GM23338 (cell line): ENCODE measurements around the gene CD247. TPM values are rescaled to one million over a fixed set of nuclear protein-coding genes. Genes with fewer than 3 reads are reported as not detected.
A peak's percentile ranks its signal among the peaks of the same experiment; 100 is the strongest.

Experiments used
- ATAC-seq: fragments of 200-7000 bp; cut with Tn5 transposase; 3 replicates; pipeline ENCODE4 v1.9.1; 2020
- DNase-seq: peaks from one replicate; pipeline ENCODE4 v3.0.0-alpha.2; 2015; ENCODE audit warnings: low spot score
- H2AFZ ChIP-seq: fragments of 200-600 bp; sonication (generic); 2 replicates; pipeline ENCODE4 v1.8.0; 2016; ENCODE audit warnings: antibody characterized with exemption, mild to moderate bottlenecking, moderate library complexity
- H3F3A ChIP-seq: fragments of 200-600 bp; sonication (generic); replicated peaks from 2 replicates; pipeline ENCODE4 v1.8.0; 2017; ENCODE audit warnings: antibody characterized with exemption, mixed run types, low read depth
- H3K27ac ChIP-seq: fragments of 200-600 bp; sonication (generic); 2 replicates; pipeline ENCODE4 v1.6.1; 2016; ENCODE audit warnings: low read depth
- H3K27me3 ChIP-seq: fragments of 200-600 bp; sonication (generic); 2 replicates; pipeline ENCODE4 v1.8.0; 2016; ENCODE audit warnings: mild to moderate bottlenecking, mixed run types, moderate library complexity; ENCODE audit not compliant: insufficient read depth
- H3K36me3 ChIP-seq: fragments of 200-600 bp; sonication (generic); 2 replicates; pipeline ENCODE4 v1.8.0; 2016; ENCODE audit warnings: mild to moderate bottlenecking; ENCODE audit not compliant: insufficient read depth
- H3K4me1 ChIP-seq: fragments of 200-600 bp; sonication (generic); 2 replicates; pipeline ENCODE4 v1.8.0; 2016; ENCODE audit warnings: mild to moderate bottlenecking, moderate library complexity; ENCODE audit not compliant: insufficient read depth
- H3K4me2 ChIP-seq: fragments of 200-600 bp; sonication (generic); 2 replicates; pipeline ENCODE4 v1.7.1; 2017; ENCODE audit warnings: mixed run types
- H3K4me3 ChIP-seq: fragments of 200-600 bp; sonication (generic); 2 replicates; pipeline ENCODE4 v1.6.1; 2016; ENCODE audit warnings: mixed run types
- H3K79me2 ChIP-seq: fragments of 200-600 bp; sonication (generic); replicated peaks from 2 replicates; pipeline ENCODE4 v1.8.0; 2017; ENCODE audit warnings: mild to moderate bottlenecking; ENCODE audit not compliant: insufficient read depth
- H3K9me2 ChIP-seq: fragments of 200-600 bp; sonication (generic); 2 replicates; pipeline ENCODE4 v1.8.0; 2017; ENCODE audit not compliant: insufficient read depth
- H4K20me1 ChIP-seq: fragments of 200-600 bp; sonication (generic); replicated peaks from 2 replicates; pipeline ENCODE4 v1.8.0; 2017; ENCODE audit warnings: mild to moderate bottlenecking; ENCODE audit not compliant: insufficient read depth
- H3K27ac Mint-ChIP-seq: 2 replicates; pipeline ENCODE4 v1.8.0; 2020; ENCODE audit warnings: inconsistent platforms, mild to moderate bottlenecking, moderate library complexity, mixed read lengths
- H3K27me3 Mint-ChIP-seq: 3 replicates; pipeline ENCODE4 v1.8.0; 2022; ENCODE audit warnings: low read depth, mild to moderate bottlenecking, moderate library complexity, mixed read lengths, inconsistent platforms; ENCODE audit not compliant: insufficient read depth, poor library complexity
- H3K36me3 Mint-ChIP-seq: 3 replicates; pipeline ENCODE4 v1.8.0; 2021; ENCODE audit warnings: low read depth, mild to moderate bottlenecking, inconsistent platforms, moderate library complexity, mixed read lengths
- H3K4me1 Mint-ChIP-seq: 3 replicates; pipeline ENCODE4 v1.8.0; 2020; ENCODE audit warnings: mild to moderate bottlenecking, inconsistent platforms, mixed read lengths
- H3K4me3 Mint-ChIP-seq: 3 replicates; pipeline ENCODE4 v1.8.0; 2021; ENCODE audit warnings: moderate library complexity, mild to moderate bottlenecking, inconsistent platforms, mixed read lengths
- H3K9me3 Mint-ChIP-seq: 3 replicates; pipeline ENCODE4 v1.8.0; 2020; ENCODE audit warnings: moderate library complexity, mild to moderate bottlenecking, inconsistent platforms, mixed read lengths
- CREB1 ChIP-seq: fragments of 250-450 bp; sonication (Bioruptor Pico); IDR thresholded peaks from 2 replicates; pipeline ENCODE4 v1.5.0; 2020; ENCODE audit warnings: low read depth, mild to moderate bottlenecking, moderate library complexity
- EZH2 ChIP-seq: fragments of 200-600 bp; sonication (generic); IDR thresholded peaks from one replicate; pipeline ENCODE4 v1.8.0; 2017; ENCODE audit warnings: antibody characterized with exemption, mild to moderate bottlenecking, low read depth; ENCODE audit not compliant: unreplicated experiment
- EZH2phosphoT487 ChIP-seq: fragments of 200-600 bp; sonication (generic); IDR thresholded peaks from one replicate; pipeline ENCODE4 v1.8.1; 2018; ENCODE audit warnings: antibody characterized with exemption; ENCODE audit not compliant: unreplicated experiment
- JUNB ChIP-seq: IDR thresholded peaks from one replicate; pipeline ENCODE4 v1.6.1; 2016; ENCODE audit warnings: antibody characterized with exemption; ENCODE audit not compliant: unreplicated experiment
- NANOG ChIP-seq: IDR thresholded peaks from 2 replicates; pipeline ENCODE4 v1.6.1; 2016; ENCODE audit warnings: antibody characterized with exemption, borderline replicate concordance
- POLR2AphosphoS5 ChIP-seq: IDR thresholded peaks from 2 replicates; pipeline ENCODE4 v1.6.1; 2016; ENCODE audit warnings: antibody characterized with exemption, low read depth
- STAT1 ChIP-seq: IDR thresholded peaks from one replicate; pipeline ENCODE4 v1.6.1; 2016; ENCODE audit warnings: antibody characterized with exemption; ENCODE audit not compliant: unreplicated experiment
- ZNF114 ChIP-seq: fragments of 250-450 bp; sonication (Bioruptor Pico); IDR thresholded peaks from 2 replicates; pipeline ENCODE4 v1.5.0; 2020; ENCODE audit warnings: mild to moderate bottlenecking, moderate library complexity
- ZNF331 ChIP-seq: fragments of 250-450 bp; sonication (Bioruptor Pico); IDR thresholded peaks from 2 replicates; pipeline ENCODE4 v1.5.0; 2020; ENCODE audit warnings: low read depth, mild to moderate bottlenecking, moderate library complexity
- polyA plus RNA-seq: library from polyadenylated mRNA; unstranded; fragments of >200 nt; fragmentation: Nextera tagmentation; extraction: Ambion mirVana; gene quantifications from 2 replicates; pipeline ENCODE4 v1.2.1, GENCODE V29; 2016
- total RNA-seq: library from RNA; depleted of rRNA; stranded (reverse); fragments of >200 nt; shearing (Covaris generic); gene quantifications from 2 replicates; pipeline ENCODE4 v1.2.3, GENCODE V29; 2014
- TF ChIP-seq, protein P1 (sequence below): IDR thresholded peaks from 2 replicates; pipeline ENCODE4 v1.6.1; 2016; ENCODE audit warnings: antibody characterized with exemption
- TF ChIP-seq, protein P2 (sequence below), 2 experiments: fragments of 200-600 bp in 1 of 2; sonication (generic) in 1 of 2; conservative IDR thresholded peaks; 2 replicates each; pipeline versions ENCODE4 v1.5.1 to v1.6.1; 2016 to 2017; ENCODE audit warnings: antibody characterized with exemption in 2 of 2, low read depth in 2 of 2, mild to moderate bottlenecking in 2 of 2, moderate library complexity in 1 of 2
- TF ChIP-seq, protein P3 (sequence below): fragments of 250-450 bp; sonication (Bioruptor Pico); IDR thresholded peaks from 2 replicates; pipeline ENCODE4 v1.5.0; 2020; ENCODE audit warnings: mild to moderate bottlenecking, moderate library complexity

CD247 gene
- total and polyA plus RNA-seq, 2 experiments from 2014 or later = 1.2 to 1.4 TPM

DNA sequence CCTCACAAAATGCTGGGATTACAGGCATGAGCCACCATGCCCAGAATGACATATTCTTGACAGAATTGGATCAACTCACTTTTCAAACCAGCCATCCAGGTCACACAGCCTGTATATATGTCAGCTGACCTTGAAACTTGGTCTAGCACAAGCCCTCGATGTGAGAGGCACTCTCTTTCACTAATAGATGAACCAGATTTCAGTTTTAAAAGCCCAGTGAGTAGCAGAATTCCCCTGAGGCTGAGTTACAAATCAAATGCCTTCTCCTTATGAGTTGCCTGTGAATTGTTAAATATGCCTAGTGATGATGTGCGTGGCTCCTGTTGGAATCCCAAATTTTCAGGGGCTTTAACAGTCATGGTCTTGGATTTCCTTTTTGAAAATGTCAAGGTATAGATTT is 88.7 kb downstream of the CD247 start:
- ATAC-seq (no peak), DNase-seq (no peak)
- peaks cover 12% of the 10 kb centered on the region for H3K27me3 Mint-ChIP-seq
- Histone ChIP-seq H3K4me3 (no peak overlapping the region), H3K79me2 (no peaks in the 10 kb centered on the region), H3K4me2 (peak overlapping the region; percentile 5), H2AFZ (no peak overlapping the region), H3K27me3 (no peaks in the 10 kb centered on the region), H3F3A (peaks cover 9% of the 10 kb centered on the region; the same call in 1 of the 2 replicates), H3K4me1 (peaks cover 63% of the 10 kb centered on the region), H3K36me3 (no peaks in the 10 kb centered on the region), H3K9me2 (no peaks in the 10 kb centered on the region; the same call in 1 of the 2 replicates), H4K20me1 (no peaks in the 10 kb centered on the region), H3K27ac (0 out of 2 replicates have a peak overlapping the region, but pooled peaks have one; percentile 29)
- peaks cover 78% of the 10 kb centered on the region for H3K4me1 Mint-ChIP-seq
- H3K36me3 Mint-ChIP-seq = no peaks in the 10 kb centered on the region
- no peaks in the 10 kb centered on the region for H3K9me3 Mint-ChIP-seq
- TF ChIP-seq ZNF114 (CRISPR knock-in tag) = no peak
- TF ChIP-seq, protein P1, sequence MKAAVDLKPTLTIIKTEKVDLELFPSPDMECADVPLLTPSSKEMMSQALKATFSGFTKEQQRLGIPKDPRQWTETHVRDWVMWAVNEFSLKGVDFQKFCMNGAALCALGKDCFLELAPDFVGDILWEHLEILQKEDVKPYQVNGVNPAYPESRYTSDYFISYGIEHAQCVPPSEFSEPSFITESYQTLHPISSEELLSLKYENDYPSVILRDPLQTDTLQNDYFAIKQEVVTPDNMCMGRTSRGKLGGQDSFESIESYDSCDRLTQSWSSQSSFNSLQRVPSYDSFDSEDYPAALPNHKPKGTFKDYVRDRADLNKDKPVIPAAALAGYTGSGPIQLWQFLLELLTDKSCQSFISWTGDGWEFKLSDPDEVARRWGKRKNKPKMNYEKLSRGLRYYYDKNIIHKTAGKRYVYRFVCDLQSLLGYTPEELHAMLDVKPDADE = no peak
- no peak overlapping the region for H3K4me3 Mint-ChIP-seq
- H3K27ac Mint-ChIP-seq = peak overlapping the region; percentile 92

DNA sequence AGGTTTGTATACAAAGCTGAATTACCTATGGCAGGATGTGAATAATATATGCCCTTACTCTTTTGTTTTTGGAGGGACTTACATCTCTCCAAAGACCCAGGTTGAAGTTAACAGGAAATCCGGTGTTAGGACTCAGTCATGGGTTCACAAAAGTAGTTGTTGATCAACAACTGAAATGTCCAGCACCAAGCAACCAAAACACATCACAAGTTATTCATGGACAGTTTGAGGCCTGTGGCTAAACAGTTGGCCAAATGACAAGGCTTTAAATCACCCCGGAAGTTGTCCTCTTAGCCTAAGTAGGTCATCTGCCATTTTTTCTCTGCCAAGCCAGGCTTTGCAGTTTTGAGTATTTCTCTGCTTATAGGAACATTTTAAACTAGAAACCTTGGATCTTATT is 89.9 kb downstream of the CD247 start:
- no peaks in the 10 kb centered on the region for H4K20me1 ChIP-seq
- H3K27me3 ChIP-seq = no peaks in the 10 kb centered on the region
- peaks cover 9% of the 10 kb centered on the region; the same call in 1 of the 2 replicates for H3F3A ChIP-seq
- H3K4me1 ChIP-seq = peaks cover 73% of the 10 kb centered on the region
- no peak for DNase-seq
- H3K36me3 ChIP-seq = no peaks in the 10 kb centered on the region
- ATAC-seq = no peak
- no peak overlapping the region for H2AFZ ChIP-seq
- Mint-ChIP-seq H3K36me3 (no peaks in the 10 kb centered on the region), H3K27ac (peak overlapping the region; percentile 31; the same call in 1 of the 2 replicates), H3K9me3 (no peaks in the 10 kb centered on the region), H3K27me3 (peaks cover 16% of the 10 kb centered on the region), H3K4me1 (peaks cover 90% of the 10 kb centered on the region), H3K4me3 (no peak overlapping the region)
- no peaks in the 10 kb centered on the region for H3K79me2 ChIP-seq
- H3K27ac ChIP-seq = no peak overlapping the region
- 0 out of 2 replicates have a peak overlapping the region, but pooled peaks have one; percentile 29 for H3K4me2 ChIP-seq
- no peak overlapping the region for H3K4me3 ChIP-seq
- H3K9me2 ChIP-seq = no peaks in the 10 kb centered on the region
- no peak for TF ChIP-seq ZNF331 (CRISPR knock-in tag)
- TF ChIP-seq NANOG = no peak
- TF ChIP-seq CREB1 (CRISPR knock-in tag) = no peak
- no peak for TF ChIP-seq EZH2
- TF ChIP-seq EZH2phosphoT487 = no peak
- no peak for TF ChIP-seq POLR2AphosphoS5
- TF ChIP-seq STAT1 = no peak
- TF ChIP-seq, protein P1 = no peak
- TF ChIP-seq, protein P2, sequence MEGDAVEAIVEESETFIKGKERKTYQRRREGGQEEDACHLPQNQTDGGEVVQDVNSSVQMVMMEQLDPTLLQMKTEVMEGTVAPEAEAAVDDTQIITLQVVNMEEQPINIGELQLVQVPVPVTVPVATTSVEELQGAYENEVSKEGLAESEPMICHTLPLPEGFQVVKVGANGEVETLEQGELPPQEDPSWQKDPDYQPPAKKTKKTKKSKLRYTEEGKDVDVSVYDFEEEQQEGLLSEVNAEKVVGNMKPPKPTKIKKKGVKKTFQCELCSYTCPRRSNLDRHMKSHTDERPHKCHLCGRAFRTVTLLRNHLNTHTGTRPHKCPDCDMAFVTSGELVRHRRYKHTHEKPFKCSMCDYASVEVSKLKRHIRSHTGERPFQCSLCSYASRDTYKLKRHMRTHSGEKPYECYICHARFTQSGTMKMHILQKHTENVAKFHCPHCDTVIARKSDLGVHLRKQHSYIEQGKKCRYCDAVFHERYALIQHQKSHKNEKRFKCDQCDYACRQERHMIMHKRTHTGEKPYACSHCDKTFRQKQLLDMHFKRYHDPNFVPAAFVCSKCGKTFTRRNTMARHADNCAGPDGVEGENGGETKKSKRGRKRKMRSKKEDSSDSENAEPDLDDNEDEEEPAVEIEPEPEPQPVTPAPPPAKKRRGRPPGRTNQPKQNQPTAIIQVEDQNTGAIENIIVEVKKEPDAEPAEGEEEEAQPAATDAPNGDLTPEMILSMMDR (conservative IDR thresholded peaks at IDR 0.05; ENCODE audit: low read depth in 2 of 2) = no peak
- TF ChIP-seq ZNF114 (CRISPR knock-in tag) = no peak
- TF ChIP-seq, protein P3, sequence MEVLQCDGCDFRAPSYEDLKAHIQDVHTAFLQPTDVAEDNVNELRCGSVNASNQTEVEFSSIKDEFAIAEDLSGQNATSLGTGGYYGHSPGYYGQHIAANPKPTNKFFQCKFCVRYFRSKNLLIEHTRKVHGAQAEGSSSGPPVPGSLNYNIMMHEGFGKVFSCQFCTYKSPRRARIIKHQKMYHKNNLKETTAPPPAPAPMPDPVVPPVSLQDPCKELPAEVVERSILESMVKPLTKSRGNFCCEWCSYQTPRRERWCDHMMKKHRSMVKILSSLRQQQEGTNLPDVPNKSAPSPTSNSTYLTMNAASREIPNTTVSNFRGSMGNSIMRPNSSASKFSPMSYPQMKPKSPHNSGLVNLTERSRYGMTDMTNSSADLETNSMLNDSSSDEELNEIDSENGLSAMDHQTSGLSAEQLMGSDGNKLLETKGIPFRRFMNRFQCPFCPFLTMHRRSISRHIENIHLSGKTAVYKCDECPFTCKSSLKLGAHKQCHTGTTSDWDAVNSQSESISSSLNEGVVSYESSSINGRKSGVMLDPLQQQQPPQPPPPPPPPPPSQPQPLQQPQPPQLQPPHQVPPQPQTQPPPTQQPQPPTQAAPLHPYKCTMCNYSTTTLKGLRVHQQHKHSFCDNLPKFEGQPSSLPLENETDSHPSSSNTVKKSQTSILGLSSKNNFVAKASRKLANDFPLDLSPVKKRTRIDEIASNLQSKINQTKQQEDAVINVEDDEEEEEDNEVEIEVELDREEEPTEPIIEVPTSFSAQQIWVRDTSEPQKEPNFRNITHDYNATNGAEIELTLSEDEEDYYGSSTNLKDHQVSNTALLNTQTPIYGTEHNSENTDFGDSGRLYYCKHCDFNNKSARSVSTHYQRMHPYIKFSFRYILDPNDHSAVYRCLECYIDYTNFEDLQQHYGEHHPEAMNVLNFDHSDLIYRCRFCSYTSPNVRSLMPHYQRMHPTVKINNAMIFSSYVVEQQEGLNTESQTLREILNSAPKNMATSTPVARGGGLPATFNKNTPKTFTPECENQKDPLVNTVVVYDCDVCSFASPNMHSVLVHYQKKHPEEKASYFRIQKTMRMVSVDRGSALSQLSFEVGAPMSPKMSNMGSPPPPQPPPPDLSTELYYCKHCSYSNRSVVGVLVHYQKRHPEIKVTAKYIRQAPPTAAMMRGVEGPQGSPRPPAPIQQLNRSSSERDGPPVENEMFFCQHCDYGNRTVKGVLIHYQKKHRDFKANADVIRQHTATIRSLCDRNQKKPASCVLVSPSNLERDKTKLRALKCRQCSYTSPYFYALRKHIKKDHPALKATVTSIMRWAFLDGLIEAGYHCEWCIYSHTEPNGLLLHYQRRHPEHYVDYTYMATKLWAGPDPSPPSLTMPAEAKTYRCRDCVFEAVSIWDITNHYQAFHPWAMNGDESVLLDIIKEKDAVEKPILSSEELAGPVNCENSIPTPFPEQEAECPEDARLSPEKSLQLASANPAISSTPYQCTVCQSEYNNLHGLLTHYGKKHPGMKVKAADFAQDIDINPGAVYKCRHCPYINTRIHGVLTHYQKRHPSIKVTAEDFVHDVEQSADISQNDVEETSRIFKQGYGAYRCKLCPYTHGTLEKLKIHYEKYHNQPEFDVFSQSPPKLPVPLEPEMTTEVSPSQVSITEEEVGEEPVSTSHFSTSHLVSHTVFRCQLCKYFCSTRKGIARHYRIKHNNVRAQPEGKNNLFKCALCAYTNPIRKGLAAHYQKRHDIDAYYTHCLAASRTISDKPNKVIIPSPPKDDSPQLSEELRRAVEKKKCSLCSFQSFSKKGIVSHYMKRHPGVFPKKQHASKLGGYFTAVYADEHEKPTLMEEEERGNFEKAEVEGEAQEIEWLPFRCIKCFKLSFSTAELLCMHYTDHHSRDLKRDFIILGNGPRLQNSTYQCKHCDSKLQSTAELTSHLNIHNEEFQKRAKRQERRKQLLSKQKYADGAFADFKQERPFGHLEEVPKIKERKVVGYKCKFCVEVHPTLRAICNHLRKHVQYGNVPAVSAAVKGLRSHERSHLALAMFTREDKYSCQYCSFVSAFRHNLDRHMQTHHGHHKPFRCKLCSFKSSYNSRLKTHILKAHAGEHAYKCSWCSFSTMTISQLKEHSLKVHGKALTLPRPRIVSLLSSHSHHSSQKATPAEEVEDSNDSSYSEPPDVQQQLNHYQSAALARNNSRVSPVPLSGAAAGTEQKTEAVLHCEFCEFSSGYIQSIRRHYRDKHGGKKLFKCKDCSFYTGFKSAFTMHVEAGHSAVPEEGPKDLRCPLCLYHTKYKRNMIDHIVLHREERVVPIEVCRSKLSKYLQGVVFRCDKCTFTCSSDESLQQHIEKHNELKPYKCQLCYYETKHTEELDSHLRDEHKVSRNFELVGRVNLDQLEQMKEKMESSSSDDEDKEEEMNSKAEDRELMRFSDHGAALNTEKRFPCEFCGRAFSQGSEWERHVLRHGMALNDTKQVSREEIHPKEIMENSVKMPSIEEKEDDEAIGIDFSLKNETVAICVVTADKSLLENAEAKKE (CRISPR knock-in tag) = no peak
- TF ChIP-seq JUNB = no peak
